Prostate gland (tissue), 2 donors: ENCODE measurements around the gene DYNC2LI1.

Experiments used
- POLR2AphosphoS5 ChIP-seq: sonication (generic); formaldehyde crosslinking; IDR thresholded peaks from one replicate; pipeline ENCODE4 v1.6.1; 2017; ENCODE audit warnings: antibody characterized with exemption
- TF ChIP-seq, protein P1 (sequence below), 4 experiments: fragments of 200-600 bp in 2 of 4; fragments of 450-650 bp in 2 of 4; sonication (generic) in 2 of 4; IDR thresholded peaks; 1 replicate in 3 of 4; 2 replicates in 1 of 4; pipeline ENCODE4 v1.5.1; 2016 to 2019; ENCODE audit warnings: antibody characterized with exemption in 4 of 4, mild to moderate bottlenecking in 2 of 4, moderate library complexity in 2 of 4

DNA sequence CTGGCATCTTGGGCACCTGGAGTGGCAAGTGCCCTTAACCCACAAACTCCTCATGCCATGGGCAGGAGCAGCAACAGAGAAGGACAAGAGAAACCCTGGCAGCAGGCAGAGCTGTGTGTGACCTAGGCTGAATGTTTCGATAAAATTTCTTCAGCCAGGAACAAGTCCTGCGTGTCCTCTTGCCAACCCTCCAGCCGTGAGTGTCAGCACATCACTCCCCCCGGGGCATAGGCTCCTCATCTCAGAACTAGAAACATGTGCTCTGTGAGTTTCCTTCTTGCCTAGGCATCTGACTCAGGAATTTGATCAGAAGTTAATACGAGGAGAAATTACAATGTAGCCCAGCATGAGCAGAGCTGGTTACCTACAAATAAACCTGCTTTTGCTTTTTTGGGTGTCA is 67.1 kb downstream of the DYNC2LI1 start:
- TF ChIP-seq, protein P1, sequence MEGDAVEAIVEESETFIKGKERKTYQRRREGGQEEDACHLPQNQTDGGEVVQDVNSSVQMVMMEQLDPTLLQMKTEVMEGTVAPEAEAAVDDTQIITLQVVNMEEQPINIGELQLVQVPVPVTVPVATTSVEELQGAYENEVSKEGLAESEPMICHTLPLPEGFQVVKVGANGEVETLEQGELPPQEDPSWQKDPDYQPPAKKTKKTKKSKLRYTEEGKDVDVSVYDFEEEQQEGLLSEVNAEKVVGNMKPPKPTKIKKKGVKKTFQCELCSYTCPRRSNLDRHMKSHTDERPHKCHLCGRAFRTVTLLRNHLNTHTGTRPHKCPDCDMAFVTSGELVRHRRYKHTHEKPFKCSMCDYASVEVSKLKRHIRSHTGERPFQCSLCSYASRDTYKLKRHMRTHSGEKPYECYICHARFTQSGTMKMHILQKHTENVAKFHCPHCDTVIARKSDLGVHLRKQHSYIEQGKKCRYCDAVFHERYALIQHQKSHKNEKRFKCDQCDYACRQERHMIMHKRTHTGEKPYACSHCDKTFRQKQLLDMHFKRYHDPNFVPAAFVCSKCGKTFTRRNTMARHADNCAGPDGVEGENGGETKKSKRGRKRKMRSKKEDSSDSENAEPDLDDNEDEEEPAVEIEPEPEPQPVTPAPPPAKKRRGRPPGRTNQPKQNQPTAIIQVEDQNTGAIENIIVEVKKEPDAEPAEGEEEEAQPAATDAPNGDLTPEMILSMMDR (IDR thresholded peaks at IDR 0.05): no peak
- TF ChIP-seq POLR2AphosphoS5: no peak
